LNCAP (cell line): ENCODE results near the gene CLOCK.

Experiments
- CTCF ChIP-seq: fragments of 450-650 bp; IDR thresholded peaks from 2 replicates; pipeline ENCODE4 v1.5.1; 2017; ENCODE audit warnings: mild to moderate bottlenecking

Gene CLOCK

DNA sequence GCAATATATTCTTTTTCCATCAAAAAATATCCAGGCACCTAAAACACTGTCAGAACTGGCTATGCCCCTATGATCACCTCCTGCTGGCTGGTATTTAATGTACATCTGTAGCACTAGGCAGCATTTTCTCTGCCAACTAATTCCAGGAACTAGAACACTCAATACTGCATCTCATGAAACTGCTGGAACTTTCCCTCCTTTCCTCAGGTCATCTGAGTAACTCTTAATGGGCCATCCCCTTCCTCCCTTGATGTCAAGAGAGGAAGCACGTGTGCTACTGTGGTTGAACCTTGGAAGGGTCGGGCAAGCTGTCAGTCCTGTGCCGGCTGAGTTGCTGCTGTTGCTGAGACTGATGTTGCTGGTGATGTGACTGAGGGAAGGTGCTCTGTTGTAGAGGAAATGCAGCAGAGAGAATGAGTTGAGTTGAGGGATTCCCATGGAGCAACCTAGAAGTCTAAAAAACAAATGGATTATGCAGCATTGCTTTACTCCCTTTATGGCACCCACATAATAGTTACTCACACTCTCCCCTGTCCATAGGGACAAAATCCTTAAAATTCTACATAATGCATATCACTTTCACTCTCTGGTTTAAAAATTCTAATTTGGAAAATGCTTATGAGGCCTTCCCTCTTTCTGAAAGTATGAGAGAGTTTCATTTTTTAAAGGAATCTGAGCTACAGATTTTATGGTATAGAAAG lies 111.4 kb downstream of the CLOCK start:
- no peak for TF ChIP-seq CTCF

DNA sequence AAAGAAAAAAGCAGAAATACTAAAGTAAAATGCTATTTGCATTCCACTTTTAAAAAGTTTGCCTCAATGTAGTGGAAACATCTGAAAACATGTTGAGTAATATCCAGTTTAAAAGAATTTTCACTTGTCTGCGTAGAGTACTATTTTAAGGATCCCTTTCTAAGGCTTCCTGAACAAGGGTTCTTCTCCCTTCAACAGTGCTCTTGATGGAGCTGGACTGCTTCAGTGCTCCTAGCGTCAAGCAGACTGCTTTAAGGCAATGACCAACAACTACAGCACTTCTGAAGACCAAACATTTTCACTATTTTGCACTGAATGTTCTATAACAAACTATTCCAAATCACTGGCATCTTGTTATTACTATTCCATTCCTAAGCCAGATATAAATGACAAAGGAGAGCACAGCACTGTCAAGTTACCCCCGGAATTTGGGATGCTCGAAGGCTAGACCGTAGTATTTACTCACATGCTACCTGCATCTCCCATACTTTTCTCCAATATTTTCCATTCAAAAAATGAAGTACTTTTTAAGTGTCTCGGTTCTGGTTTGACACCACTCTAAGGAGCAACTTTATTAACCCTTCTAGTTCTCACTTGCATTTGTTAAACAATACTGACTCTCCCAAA lies 114.9 kb downstream of the CLOCK start:
- no peak for TF ChIP-seq CTCF

- no peak for TF ChIP-seq CTCF
Measured at GRCh38 chr4:55424791-55425190, 121.9 kb downstream of the CLOCK start.

- no peak for TF ChIP-seq CTCF
Measured at GRCh38 chr4:55416176-55416575, 130.5 kb downstream of the CLOCK start.

- no peak for TF ChIP-seq CTCF
Measured at GRCh38 chr4:55411621-55412020, 135.1 kb downstream of the CLOCK start.

DNA sequence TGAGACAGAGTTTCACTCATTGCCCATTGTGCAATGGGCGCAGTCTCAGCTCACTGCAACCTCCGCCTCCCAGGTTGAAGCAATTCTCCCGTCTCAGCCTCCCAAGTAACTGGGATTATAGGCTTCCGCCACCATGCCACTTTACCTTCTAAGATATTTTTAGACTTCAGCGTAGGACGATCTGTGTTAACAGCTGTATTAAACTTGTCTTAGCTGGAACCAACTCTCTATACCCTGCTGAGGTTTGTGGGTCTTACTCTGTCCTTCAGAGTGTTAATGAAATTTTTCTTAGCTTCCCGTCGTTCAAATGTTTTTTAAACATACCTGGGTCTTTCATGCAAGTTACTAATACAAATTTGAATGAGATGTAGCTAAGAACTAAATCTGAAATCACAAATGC lies 136.3 kb downstream of the CLOCK start:
- no peak for TF ChIP-seq CTCF

GRCh38 chr4:55409468-55410171 lies 137.1 kb downstream of the CLOCK start:
- 0 out of 2 replicates have a peak, but pooled peaks have one; percentile 12 for TF ChIP-seq CTCF
